ENCODE data around the gene WDR86. TPM values are rescaled to one million over a fixed set of nuclear protein-coding genes. Genes with fewer than 3 reads are reported as not detected.

Gene WDR86
- total and polyA plus RNA-seq, 2 of the 8 experiments (the other 6 are each of a cell fraction or from before 2014, with no cell fraction given) = 12.7 to 15.8 TPM

- Histone ChIP-seq H2AFZ (ENCODE audit: low read length) (0 out of 2 replicates have a peak overlapping the region, but pooled peaks have one; percentile 12), H3K14ac (ENCODE audit: insufficient read length) (no peak overlapping the region), H3K4ac (replicated peaks; ENCODE audit: insufficient read length, low read depth, low read length) (peak overlapping the region; percentile 61), H3K4me1 (replicated peaks in 1 of 4; ENCODE audit: control insufficient read depth in 3 of 4, insufficient read depth in 4 of 4, low read length in 3 of 4) (peaks cover 0 to 30% (median 8%) of the 10 kb centered on the region in 4 experiments; a peak in 6 of 7 replicates), H3K79me1 (ENCODE audit: low read depth, low read length) (no peaks in the 10 kb centered on the region), H3K27ac (ENCODE audit: low read depth, low read length) (no peak overlapping the region), H3K9me3 (ENCODE audit: insufficient read depth in 2 of 2, low read depth in 1 of 2, low read length in 1 of 2) (no peaks in the 10 kb centered on the region), H4K5ac (ENCODE audit: insufficient read length, low read depth, low read length) (no peak overlapping the region), H2AK5ac (ENCODE audit: low read depth, low read length) (no peak overlapping the region), H2BK15ac (ENCODE audit: low read length) (no peak overlapping the region), H3K27me3 (replicated peaks in 1 of 4; ENCODE audit: control insufficient read depth in 3 of 4, extremely low read depth in 1 of 4, insufficient read depth in 3 of 4, low read length in 3 of 4) (peaks cover 8 to 27% (median 22%) of the 10 kb centered on the region in 4 experiments), H3K4me2 (ENCODE audit: insufficient read depth in 1 of 2, low read depth in 2 of 2, low read length in 2 of 2) (peak overlapping the region; percentile 80 to 87), H2BK5ac (ENCODE audit: low read depth, low read length) (no peak overlapping the region), H4K8ac (ENCODE audit: extremely low read depth, insufficient read depth, low read length) (no peak overlapping the region), H3K4me3 (ENCODE audit: extremely low read depth in 1 of 4, insufficient read depth in 2 of 4, low read depth in 3 of 4, low read length in 4 of 4) (peak overlapping the region; percentile 25 to 57 (median 38); a peak in 6 of 8 replicates), H3K79me2 (ENCODE audit: control insufficient read depth in 1 of 2, insufficient read depth in 2 of 2, low read length in 2 of 2) (no peaks in the 10 kb centered on the region), H2BK12ac (ENCODE audit: low read depth, low read length) (no peak overlapping the region), H3K9ac (replicated peaks in 1 of 4; ENCODE audit: extremely low read depth in 1 of 4, low read depth in 3 of 4, low read length in 3 of 4) (no peak overlapping the region; a peak in 1 of 7 replicates), H3K23ac (ENCODE audit: insufficient read length) (no peak overlapping the region), H4K91ac (replicated peaks; ENCODE audit: insufficient read length, low read length) (peak overlapping the region; percentile 6), H3K23me2 (ENCODE audit: low read depth, low read length) (peaks cover 14% of the 10 kb centered on the region; the same call in 1 of the 2 replicates), H3K18ac (ENCODE audit: extremely low read depth, low read length) (peak overlapping the region; percentile 60; the same call in 1 of the 2 replicates), H4K20me1 (replicated peaks in 1 of 2; ENCODE audit: control insufficient read depth in 1 of 2, insufficient read depth in 2 of 2, low read length in 2 of 2) (peaks cover 0 to 2% of the 10 kb centered on the region in 2 experiments), H2BK20ac (ENCODE audit: low read length) (no peak overlapping the region), H2BK120ac (replicated peaks; ENCODE audit: low read depth, low read length) (no peak overlapping the region), H3K36me3 (ENCODE audit: control insufficient read depth in 2 of 4, insufficient read depth in 4 of 4, low read length in 3 of 4) (peaks cover 0 to 13% (median under 1%) of the 10 kb centered on the region in 4 experiments; a peak in 3 of 8 replicates), H3K56ac (replicated peaks; ENCODE audit: insufficient read length, low read depth, low read length) (no peak overlapping the region)
- FAIRE-seq (no peak), DNase-seq (ENCODE audit: low read depth in 1 of 2, low spot score in 2 of 2) (peak in 1 of 2 experiments; percentile 69)
- 3% methylated on average over 7 of the region's 7 CpGs; no CpG with 5 or more reads in 1 of the 2 experiments for WGBS, 2 experiments (ENCODE audit: extremely low coverage in 1 of 2, insufficient coverage in 1 of 2, insufficient read length in 1 of 2, insufficient replicate concordance in 2 of 2, low coverage in 1 of 2, low lambda C conversion rate in 2 of 2, missing lambda C conversion rate in 1 of 2)
- CTCF ChIA-PET (ENCODE audit: partially characterized antibody) = interaction anchor here (0.7 to 16.9 kb wide), 6 partner anchors 13 to 177 kb away, joined by 3 to 185 read pairs (median 5); no protein-coding TSS in a partner anchor
- POLR2A ChIA-PET (ENCODE audit: partially characterized antibody) = interaction anchor here (0.7 to 1.4 kb wide), 5 partner anchors 14 to 74 kb away, joined by 3 to 4 read pairs (median 3); partner anchors contain the start of genes CRYGN and NUB1
- TF ChIP-seq HDAC2 (IDR thresholded peaks at IDR 0.05; ENCODE audit: borderline replicate concordance in 1 of 2, low read depth in 2 of 2, low read length in 2 of 2) = 0 out of 4 replicates have a peak, but pooled peaks of 1 of the 2 experiments have one; percentile 27
- TF ChIP-seq RNF2 (IDR thresholded peaks at IDR 0.05; ENCODE audit: borderline replicate concordance, low read depth, low read length, missing control alignments, poor library complexity, severe bottlenecking) = no peak
- no peak for TF ChIP-seq KDM5A (IDR thresholded peaks at IDR 0.05; ENCODE audit: low read length)
These were observed 28.8 kb downstream of the WDR86 start for GRCh38 chr7:151381098-151381347.
